ENCODE measurements around the gene IWS1.
A peak's percentile ranks its signal among the peaks of the same experiment; 100 is the strongest.

- TF ChIP-seq CTCF (IDR thresholded peaks at IDR 0.05 in 2 of 3, conservative IDR thresholded peaks at IDR 0.05 in 1 of 3; ENCODE audit: borderline replicate concordance in 1 of 3, insufficient read depth in 1 of 3, low read depth in 2 of 3, low read length in 2 of 3) = no peak
- 0 out of 2 replicates have a peak, but pooled peaks have one; percentile 30 for TF ChIP-seq CBX3 (IDR thresholded peaks at IDR 0.05; ENCODE audit: low read depth)
- TF ChIP-seq EZH2phosphoT487 (IDR thresholded peaks at IDR 0.05; ENCODE audit: borderline replicate concordance) = no peak
- no peak for TF ChIP-seq ZBTB33 (IDR thresholded peaks at IDR 0.05; ENCODE audit: extremely low read depth, insufficient replicate concordance, low read length)
- TF ChIP-seq POLR2A (IDR thresholded peaks at IDR 0.05; ENCODE audit: borderline replicate concordance, extremely low read depth, insufficient read depth, insufficient read length) = no peak
- TF ChIP-seq MAX (IDR thresholded peaks at IDR 0.05) = 0 out of 2 replicates have a peak, but pooled peaks have one; percentile 19
- TF ChIP-seq ELF1 (IDR thresholded peaks at IDR 0.05; ENCODE audit: borderline replicate concordance, low read depth) = peak; percentile 25; the same call in 1 of the 2 replicates
- no peak for TF ChIP-seq EZH2 (IDR thresholded peaks at IDR 0.05)
- TF ChIP-seq REST (IDR thresholded peaks at IDR 0.05; ENCODE audit: low read depth) = no peak
These were observed 71.4 kb downstream of the IWS1 start for GRCh38 chr2:127454595-127455565.

Data from HCT116 (cell line).